Measurements from ENCODE around the gene MAB21L3. TPM values are rescaled to one million over a fixed set of nuclear protein-coding genes. Genes with fewer than 3 reads are reported as not detected.

The MAB21L3 gene
- total RNA-seq (ENCODE audit: low replicate concordance) = not detected in 2 replicates

- Histone ChIP-seq H2AFZ (replicated peaks) (peak within 1 kb of the TSS; percentile 55), H4K20me1 (ENCODE audit: low read depth) (no peaks in the 10 kb centered on the region), H3K27ac (no peak within 1 kb of the TSS), H3K4me1 (no peaks in the 10 kb centered on the region), H3K36me3 (no peaks in the 10 kb centered on the region), H3K4me3 (no peak within 1 kb of the TSS), H3K4me2 (no peak within 1 kb of the TSS), H3K79me2 (ENCODE audit: low read depth) (no peaks in the 10 kb centered on the region), H3K9me3 (ENCODE audit: low read depth) (no peaks in the 10 kb centered on the region), H3K27me3 (no peaks in the 10 kb centered on the region), H3K9ac (no peak within 1 kb of the TSS), H3F3A (ENCODE audit: low read depth) (no peaks in the 10 kb centered on the region)
- peak within 1 kb of the TSS; percentile 46 for H3K27ac Mint-ChIP-seq
- H3K4me1 Mint-ChIP-seq = no peaks in the 10 kb centered on the region
- no peaks in the 10 kb centered on the region for H3K9me3 Mint-ChIP-seq
- H3K36me3 Mint-ChIP-seq = no peaks in the 10 kb centered on the region
- H3K4me3 Mint-ChIP-seq = no peak within 1 kb of the TSS
- no peak for TF ChIP-seq EZH2phosphoT487 (IDR thresholded peaks at IDR 0.05)
- no peak for TF ChIP-seq CTCF (IDR thresholded peaks at IDR 0.05)
- no peak for TF ChIP-seq EZH2 (IDR thresholded peaks at IDR 0.05)
- DNase-seq (ENCODE audit: low spot score) = no peak
- H3K27me3 Mint-ChIP-seq (ENCODE audit: insufficient read depth, low read depth) = peaks cover 2% of the 10 kb centered on the region
These were observed at the start of gene MAB21L3 for GRCh38 chr1:116110567-116111523. MAB21L3 (plus strand) TSS chr1:116111399; CDS start chr1:116112616, 1,217 bp downstream.

GRCh38 chr1:116062201-116062600 lies 49.0 kb upstream of the MAB21L3 start:
- TF ChIP-seq EZH2phosphoT487 (IDR thresholded peaks at IDR 0.05) (no peak), EZH2 (IDR thresholded peaks at IDR 0.05) (no peak), CTCF (IDR thresholded peaks at IDR 0.05) (no peak)
- Histone ChIP-seq H3K27ac (no peak overlapping the region), H3K79me2 (ENCODE audit: low read depth) (no peaks in the 10 kb centered on the region), H3K9ac (no peak overlapping the region), H3K4me2 (no peak overlapping the region), H3K27me3 (no peaks in the 10 kb centered on the region), H3F3A (ENCODE audit: low read depth) (no peaks in the 10 kb centered on the region), H3K4me3 (no peak overlapping the region), H3K36me3 (no peaks in the 10 kb centered on the region), H3K9me3 (ENCODE audit: low read depth) (peaks cover 4% of the 10 kb centered on the region), H3K4me1 (no peaks in the 10 kb centered on the region), H2AFZ (replicated peaks) (no peak overlapping the region), H4K20me1 (ENCODE audit: low read depth) (no peaks in the 10 kb centered on the region)
- no peaks in the 10 kb centered on the region for H3K36me3 Mint-ChIP-seq
- peaks cover 8% of the 10 kb centered on the region for H3K9me3 Mint-ChIP-seq
- H3K27ac Mint-ChIP-seq = no peak overlapping the region
- peaks cover 4% of the 10 kb centered on the region for H3K27me3 Mint-ChIP-seq (ENCODE audit: insufficient read depth, low read depth)
- H3K4me3 Mint-ChIP-seq = no peak overlapping the region
- H3K4me1 Mint-ChIP-seq = no peaks in the 10 kb centered on the region
- DNase-seq (ENCODE audit: low spot score) = no peak

GRCh38 chr1:116064616-116065015 lies 46.6 kb upstream of the MAB21L3 start:
- Mint-ChIP-seq H3K27me3 (ENCODE audit: insufficient read depth, low read depth) (peaks cover 2% of the 10 kb centered on the region), H3K27ac (no peak overlapping the region), H3K4me3 (no peak overlapping the region), H3K9me3 (peaks cover under 1% of the 10 kb centered on the region), H3K36me3 (no peaks in the 10 kb centered on the region), H3K4me1 (no peaks in the 10 kb centered on the region)
- Histone ChIP-seq H3K4me2 (no peak overlapping the region), H3K4me1 (no peaks in the 10 kb centered on the region), H2AFZ (replicated peaks) (no peak overlapping the region), H3K27me3 (no peaks in the 10 kb centered on the region), H4K20me1 (ENCODE audit: low read depth) (no peaks in the 10 kb centered on the region), H3K27ac (no peak overlapping the region), H3K36me3 (no peaks in the 10 kb centered on the region), H3K9ac (no peak overlapping the region), H3K4me3 (no peak overlapping the region), H3K9me3 (ENCODE audit: low read depth) (no peaks in the 10 kb centered on the region), H3K79me2 (ENCODE audit: low read depth) (no peaks in the 10 kb centered on the region), H3F3A (ENCODE audit: low read depth) (no peaks in the 10 kb centered on the region)
- no peak for DNase-seq (ENCODE audit: low spot score)
- TF ChIP-seq EZH2phosphoT487 (IDR thresholded peaks at IDR 0.05) (no peak), CTCF (IDR thresholded peaks at IDR 0.05) (no peak), EZH2 (IDR thresholded peaks at IDR 0.05) (no peak)
